Psoas muscle (tissue), 8 donors: Measurements from ENCODE around the gene HOXA11. TPM values are rescaled to one million over a fixed set of nuclear protein-coding genes. Genes with fewer than 3 reads are reported as not detected.

Experiments
- ATAC-seq, 4 donors: fragments of 200-7000 bp; cut with Tn5 transposase; one replicate each; pipeline ENCODE4 v1.9.1; 2020; ENCODE audit warnings: moderate library complexity in 3 of 4, mild to moderate bottlenecking in 2 of 4
- DNase-seq, 2 donors: peaks; one replicate each; pipeline ENCODE4 v3.0.0-alpha.2; 2020
- H3K27ac ChIP-seq: fragments of 200-600 bp; one replicate; pipeline ENCODE4 v1.8.0; 2022
- H3K27me3 ChIP-seq, 3 donors: fragments of 200-600 bp in 1 of 3; one replicate each; pipeline versions ENCODE4 v1.6.1 to v1.8.0; 2013 to 2022; ENCODE audit warnings: low read length in 2 of 3, mild to moderate bottlenecking in 2 of 3, moderate library complexity in 1 of 3; ENCODE audit not compliant: insufficient read depth in 3 of 3
- H3K36me3 ChIP-seq, 2 donors: fragments of 200-600 bp in 1 of 2; one replicate each; pipeline versions ENCODE4 v1.6.1 to v1.8.0; 2013 to 2022; ENCODE audit warnings: low read depth in 1 of 2, mild to moderate bottlenecking in 1 of 2, moderate library complexity in 1 of 2; ENCODE audit not compliant: insufficient read depth in 1 of 2
- H3K4me1 ChIP-seq: fragments of 200-600 bp; one replicate; pipeline ENCODE4 v1.8.0; 2022
- H3K4me3 ChIP-seq: fragments of 200-600 bp; one replicate; pipeline ENCODE4 v1.8.0; 2022; ENCODE audit warnings: mild to moderate bottlenecking
- H3K9me3 ChIP-seq: fragments of 200-600 bp; one replicate; pipeline ENCODE4 v1.8.0; 2022
- CTCF ChIP-seq: fragments of 200-600 bp; IDR thresholded peaks from one replicate; pipeline ENCODE4 v1.8.0; 2022; ENCODE audit warnings: antibody characterized with exemption
- WGBS, 3 donors: extraction: QIAGEN DNeasy Blood & Tissue Kit; methylation state at CpG; one replicate each; pipeline versions ENCODE4 v1.1.6 to v1.1.7; 2013; 5-methylcytosine and 5-hydroxymethylcytosine counted together
- intact Hi-C, 2 donors: fragments of 100-400 bp; cut with DNase I; formaldehyde crosslinking; loops; one replicate each; pipeline versions ENCODE4 v1.11.0 to v1.14.2; 2022
- polyA plus RNA-seq, 3 donors: library from polyadenylated mRNA; stranded (reverse); fragments of 200-250 nt; gene quantifications; one replicate each; pipeline ENCODE4 v1.2.3, GENCODE V29; 2013
- total RNA-seq, 4 donors: library from RNA; stranded (reverse); fragmentation: NEBNext Ultra II Directional in 2 of 4; extraction: Animal tissue kit (Norgen Biotek cat#: 25700) in 2 of 4; gene quantifications; one replicate each; pipeline versions ENCODE4 v1.2.1 to v1.2.4, GENCODE V29; 2021 to 2023
- donor health status: healthy with polysubstance abuse.
- donor health status: DM: no; HTN: no; CAD: no; lungs with moderate emphysema.
- donor health status: Bipolar disorder and iron deficiency.
- donor health status: healthy.
- donor health status: DM: yes; HTN: yes; CAD: no.
- donor health status: DM: no; HTN: no; CAD: no.
- donor health status: DM: no; HTN: no; CAD: no.
- donor health status: DM: yes; HTN: yes; CAD: no.

Gene HOXA11
- total and polyA plus RNA-seq, 7 donors: 0.08 to 1.1 (median 0.57) TPM; not detected in 3

- peak overlapping the region; percentile 92 for H3K27ac ChIP-seq
- 18 to 45% (median 29%) methylated on average over 4 of the region's 4 CpGs for WGBS, 3 donors
- peaks cover 22% of the 10 kb centered on the region for H3K4me1 ChIP-seq
- no peaks in the 10 kb centered on the region for H3K36me3 ChIP-seq
- intact Hi-C loops: loop anchor here (5.0 to 10.0 kb wide), 3 partner anchors 963 to 1603 kb away; partner anchors contain the start of genes CBX3 (in 1 of the 2) and HNRNPA2B1 (in 1 of the 2)
- H3K4me3 ChIP-seq: peak overlapping the region; percentile 79
- H3K9me3 ChIP-seq: no peaks in the 10 kb centered on the region
- no peak for TF ChIP-seq CTCF
- no peaks in the 10 kb centered on the region for H3K27me3 ChIP-seq
- DNase-seq (no peak), ATAC-seq (no peak)
These were observed 17.1 kb downstream of the HOXA11 start for GRCh38 chr7:27167916-27168264.

GRCh38 chr7:27166531-27167505 is 18.2 kb downstream of the HOXA11 start:
- Histone ChIP-seq H3K27ac (peak overlapping the region; percentile 92), H3K36me3 (no peaks in the 10 kb centered on the region), H3K4me3 (peak overlapping the region; percentile 79), H3K4me1 (peaks cover 25% of the 10 kb centered on the region), H3K27me3 (no peaks in the 10 kb centered on the region), H3K9me3 (no peaks in the 10 kb centered on the region)
- TF ChIP-seq CTCF: no peak
- ATAC-seq (peak in 3 of 4 donors; percentile 3 to 16 (median 5)), DNase-seq (peak; percentile 17 to 77)
- 16 to 19% (median 17%) methylated on average over 50 of the region's 50 CpGs for WGBS, 3 donors
- intact Hi-C loops: loop anchor here (5.0 to 10.0 kb wide), 3 partner anchors 962 to 1602 kb away; partner anchors contain the start of genes CBX3 (in 1 of the 2) and HNRNPA2B1 (in 1 of the 2)

- Histone ChIP-seq H3K27me3 (no peaks in the 10 kb centered on the region), H3K36me3 (no peaks in the 10 kb centered on the region), H3K4me3 (peak overlapping the region; percentile 79), H3K27ac (peak overlapping the region; percentile 92), H3K9me3 (no peaks in the 10 kb centered on the region), H3K4me1 (peaks cover 27% of the 10 kb centered on the region)
- DNase-seq (peak in 1 of 2 donors; percentile 75), ATAC-seq (peak in 3 of 4 donors; percentile 12 to 25 (median 15))
- no peak for TF ChIP-seq CTCF
- intact Hi-C loops: loop anchor here (2.0 to 10.0 kb wide), 4 partner anchors 961 to 1601 kb away; partner anchors contain the start of genes CBX3 (in 1 of the 2) and HNRNPA2B1 (in 1 of the 2)
- WGBS, 3 donors: 5 to 8% (median 5%) methylated on average over 46 of the region's 46 CpGs
These were observed 19.0 kb downstream of the HOXA11 start for GRCh38 chr7:27165996-27166530.

GRCh38 chr7:27165089-27165995 is 19.7 kb downstream of the HOXA11 start, which contains the start of gene HOXA9:
Gene HOXA9, minus strand, starts transcription at chr7:27165537. Its CDS starts 80 bp downstream, at chr7:27165457.
- ATAC-seq (peak; percentile 25 to 71 (median 66)), DNase-seq (peak; percentile 78 to 95)
- H3K9me3 ChIP-seq: no peaks in the 10 kb centered on the region
- H3K27ac ChIP-seq: peak within 1 kb of the TSS; percentile 92
- intact Hi-C loops: loop anchor here (2.0 to 10.0 kb wide), 4 partner anchors 961 to 1601 kb away; partner anchors contain the start of genes CBX3 (in 1 of the 2) and HNRNPA2B1 (in 1 of the 2)
- no peaks in the 10 kb centered on the region for H3K27me3 ChIP-seq
- 1% methylated on average over 62 to 82 of the region's 82 CpGs for WGBS, 3 donors
- TF ChIP-seq CTCF: peak; percentile 5
- peak within 1 kb of the TSS; percentile 79 for H3K4me3 ChIP-seq
- H3K4me1 ChIP-seq: peaks cover 28% of the 10 kb centered on the region
- no peaks in the 10 kb centered on the region for H3K36me3 ChIP-seq
